HepG2 (cell line): ENCODE results near the gene IFT80. TPM values are rescaled to one million over a fixed set of nuclear protein-coding genes. Genes with fewer than 3 reads are reported as not detected.

Experiments used
- ATAC-seq: fragments of 200-7000 bp; cut with Tn5 transposase; 3 replicates; pipeline ENCODE4 v1.9.1; 2020; ENCODE audit warnings: mild to moderate bottlenecking, moderate library complexity
- BruUV-seq: library from RNA; stranded (reverse); fragments of 400-500 nt; replicated peaks from 2 replicates; lab custom pipeline; 2021; lab: Mats Ljungman, UMichigan
- CTCF ChIA-PET: fragments of 300-600 bp; formaldehyde crosslinking; extraction: SDS; loops from one replicate; lab custom pipeline; 2021; ENCODE audit warnings: low total read pairs, inconsistent platforms, low intra/inter-chr PET ratio; lab: Yijun Ruan, JAX
- POLR2A ChIA-PET: fragments of 350-600 bp; sonication (Branson Sonifier 250); formaldehyde crosslinking; loops from one replicate; lab custom pipeline; 2020; ENCODE audit warnings: antibody characterized with exemption, inconsistent platforms; lab: Yijun Ruan, JAX
- DNase-seq: peaks from one replicate; pipeline ENCODE4 v3.0.0-alpha.2; 2015; ENCODE audit warnings: low spot score
- FAIRE-seq: peaks from 3 replicates; lab custom pipeline; 2011; peaks lifted over from hg19 to GRCh38; lab: Jason Lieb, UNC
- H2AFZ ChIP-seq: one replicate; pipeline ENCODE4 v1.6.1; 2011; ENCODE audit warnings: low read length, inconsistent platforms
- H3K27ac ChIP-seq: fragments of 300-600 bp; 3 replicates; pipeline ENCODE4 v1.8.0; 2011; ENCODE audit warnings: mixed run types, mild to moderate bottlenecking, mixed read lengths, low read length, inconsistent platforms; ENCODE audit not compliant: insufficient read depth; ENCODE audit errors: extremely low read length
- H3K27me3 ChIP-seq, 2 experiments: fragments of 200-600 bp in 1 of 2; 2 replicates in 1 of 2; 3 replicates in 1 of 2; pipeline versions ENCODE4 v1.6.0 to v1.8.0; 2011; ENCODE audit warnings: low read length in 2 of 2, mild to moderate bottlenecking in 2 of 2, moderate library complexity in 2 of 2, inconsistent platforms in 1 of 2; ENCODE audit not compliant: insufficient read depth in 2 of 2, control insufficient read depth in 1 of 2
- H3K36me3 ChIP-seq, 2 experiments: fragments of 200-600 bp in 1 of 2; replicated peaks in 1 of 2; 2 replicates in 1 of 2; 3 replicates in 1 of 2; pipeline versions ENCODE4 v1.5.1 to v1.8.0; 2011; ENCODE audit warnings: low read length in 2 of 2, inconsistent platforms in 1 of 2; ENCODE audit not compliant: insufficient read depth in 2 of 2, control insufficient read depth in 1 of 2
- H3K4me1 ChIP-seq: 2 replicates; pipeline ENCODE4 v1.5.1; 2012; ENCODE audit warnings: low read length, inconsistent platforms; ENCODE audit not compliant: insufficient read depth
- H3K4me2 ChIP-seq: 2 replicates; pipeline ENCODE4 v1.6.0; 2011; ENCODE audit warnings: low read depth, low read length, inconsistent platforms
- H3K4me3 ChIP-seq, 3 experiments: fragments of 200-600 bp in 1 of 3; sonication (generic), shearing (Covaris generic) in 1 of 3; replicated peaks in 1 of 3; 2 replicates each; pipeline ENCODE4 v1.5.1; 2011 to 2016; ENCODE audit warnings: low read length in 3 of 3, inconsistent platforms in 2 of 3, low read depth in 2 of 3, mild to moderate bottlenecking in 2 of 3, control low read depth in 1 of 3, mixed read lengths in 1 of 3; ENCODE audit not compliant: insufficient read depth in 1 of 3
- H3K79me2 ChIP-seq: one replicate; pipeline ENCODE4 v1.6.1; 2011; ENCODE audit warnings: low read length, inconsistent platforms; ENCODE audit not compliant: insufficient read depth
- H3K9ac ChIP-seq: 2 replicates; pipeline ENCODE4 v1.6.0; 2011; ENCODE audit warnings: mild to moderate bottlenecking, low read depth, low read length, inconsistent platforms; ENCODE audit not compliant: insufficient read depth
- H3K9me3 ChIP-seq: 2 replicates; pipeline ENCODE4 v1.5.1; 2012; ENCODE audit warnings: mild to moderate bottlenecking, low read length
- H4K20me1 ChIP-seq: 2 replicates; pipeline ENCODE4 v1.6.0; 2011; ENCODE audit warnings: inconsistent platforms, mild to moderate bottlenecking, low read length, moderate library complexity; ENCODE audit not compliant: insufficient read depth
- AFF4 ChIP-seq: sonication (generic); formaldehyde crosslinking; IDR thresholded peaks from 2 replicates; pipeline ENCODE4 v1.4.0; 2020; ENCODE audit warnings: missing genetic modification reagents
- ATF5 ChIP-seq: sonication (generic); formaldehyde crosslinking; IDR thresholded peaks from 2 replicates; pipeline ENCODE4 v1.4.0; 2020; ENCODE audit warnings: mild to moderate bottlenecking, low read depth, missing genetic modification reagents
- CSRNP2 ChIP-seq: sonication (generic); formaldehyde crosslinking; conservative IDR thresholded peaks from 2 replicates; pipeline ENCODE4 v1.8.0; 2022; ENCODE audit warnings: low read depth, missing genetic modification reagents
- GATAD1 ChIP-seq: IDR thresholded peaks from 2 replicates; pipeline ENCODE4 v1.6.1; 2016; ENCODE audit warnings: missing genetic modification reagents, missing compliant biosample characterization
- GPN1 ChIP-seq: sonication (generic); formaldehyde crosslinking; IDR thresholded peaks from 2 replicates; pipeline ENCODE4 v1.5.1; 2020; ENCODE audit warnings: missing genetic modification reagents, borderline replicate concordance
- NFIC ChIP-seq: IDR thresholded peaks from 2 replicates; pipeline ENCODE4 v1.6.1; 2012; ENCODE audit warnings: mild to moderate bottlenecking, low read length, inconsistent platforms
- ZHX2 ChIP-seq, 2 experiments: sonication (generic) in 1 of 2; formaldehyde crosslinking in 1 of 2; IDR thresholded peaks; 2 replicates each; pipeline versions ENCODE4 v1.6.1 to v1.9.0; 2014 to 2022; ENCODE audit warnings: antibody characterized with exemption in 1 of 2, borderline replicate concordance in 1 of 2, inconsistent platforms in 1 of 2, low read depth in 1 of 2, missing genetic modification reagents in 1 of 2
- ZNF20 ChIP-seq: sonication (generic); formaldehyde crosslinking; IDR thresholded peaks from 2 replicates; pipeline ENCODE4 v1.4.0; 2020; ENCODE audit warnings: mild to moderate bottlenecking, moderate library complexity, missing genetic modification reagents
- ZNF235 ChIP-seq: sonication (generic); formaldehyde crosslinking; IDR thresholded peaks from 2 replicates; pipeline ENCODE4 v1.8.1; 2023; ENCODE audit warnings: mild to moderate bottlenecking, missing genetic modification reagents, borderline replicate concordance
- ZNF891 ChIP-seq: sonication (generic); formaldehyde crosslinking; IDR thresholded peaks from 2 replicates; pipeline ENCODE4 v1.5.0; 2020; ENCODE audit warnings: mild to moderate bottlenecking, missing genetic modification reagents
- WGBS: methylation state at CpG from one replicate; pipeline ENCODE4 v1.1.6; 2017; ENCODE audit warnings: low lambda C conversion rate; 5-methylcytosine and 5-hydroxymethylcytosine counted together
- in situ Hi-C: cut with HindIII; loops from 2 replicates; pipeline ENCODE4 v1.10.0; 2017; ENCODE audit warnings: low pct_unique_long_range_greater_than_20kb; ENCODE audit not compliant: extremely low pct_ligation_motif_present
- intact Hi-C: fragments of 100-400 bp; cut with micrococcal nuclease; formaldehyde crosslinking; loops from one replicate; pipeline ENCODE4 v1.10.0; 2022; ENCODE audit not compliant: unreplicated experiment
- polyA plus RNA-seq, 8 experiments: library from polyadenylated mRNA; depleted of rRNA in 3 of 8; stranded (reverse) in 7 of 8; unstranded in 1 of 8; fragments of >200 nt; fragmentation: Illumina TruSeq in 4 of 8; extraction: Trizol in 4 of 8; gene quantifications; 2 replicates each; pipeline versions ENCODE4 v1.2.1 to v1.2.3, GENCODE V29; 2011 to 2016; ENCODE audit warnings: low read depth in 4 of 8, missing spikeins in 1 of 8, mixed read lengths in 1 of 8; ENCODE audit not compliant: insufficient read depth in 1 of 8
- total RNA-seq, 5 experiments: library from RNA; depleted of rRNA; stranded (reverse); fragments of >200 nt; fragmentation: Illumina TruSeq; extraction: Trizol; gene quantifications; 2 replicates each; pipeline ENCODE4 v1.2.3, GENCODE V29; 2016; ENCODE audit warnings: low read depth in 1 of 5

The IFT80 gene
- total and polyA plus RNA-seq, 2 of the 13 experiments (the other 11 are each of a cell fraction or from before 2014, with no cell fraction given), result 11.4 to 15.7 TPM

GRCh38 chr3:160217675-160218074, 181.3 kb downstream of the IFT80 start (continued):
- TF ChIP-seq ATF5 (CRISPR knock-in tag) (no peak), ZHX2 (IDR thresholded peaks at IDR 0.05; ENCODE audit: low read depth) (no peak), ZHX2 (CRISPR knock-in tag; IDR thresholded peaks at IDR 0.05; ENCODE audit: borderline replicate concordance) (no peak), NFIC (no peak)

- Histone ChIP-seq H3K79me2 (no peaks in the 10 kb centered on the region), H3K9ac (no peak overlapping the region), H3K27ac (no peak overlapping the region), H3K9me3 (no peaks in the 10 kb centered on the region), H3K36me3 (no peaks in the 10 kb centered on the region), H3K27me3 (0 out of 5 replicates have a peak, but pooled peaks cover 0 to 3% of the 10 kb centered on the region in 2 experiments), H2AFZ (no peak overlapping the region), H3K4me3 (no peak overlapping the region), H4K20me1 (no peaks in the 10 kb centered on the region), H3K4me2 (no peak overlapping the region), H3K4me1 (no peaks in the 10 kb centered on the region)
- in situ Hi-C loops, result no loop called here
- BruUV-seq, result no TSS peak
- no peak for FAIRE-seq
- ChIA-PET POLR2A (no interaction called here), CTCF (no interaction called here)
- intact Hi-C loops, result no loop called here
- ATAC-seq, result no peak
- DNase-seq, result no peak
- WGBS, result 38% methylated on average over 1 of the region's 1 CpG
- TF ChIP-seq CSRNP2 (CRISPR knock-in tag) (no peak), ZNF235 (no peak), GPN1 (no peak), GATAD1 (no peak), ZNF891 (CRISPR knock-in tag) (no peak), ZNF20 (no peak), AFF4 (no peak)
These were observed 185.8 kb downstream of the IFT80 start for GRCh38 chr3:160213191-160213590.
